Astrocyte of the hippocampus (primary cell): Measurements from ENCODE around the gene COL23A1.
A peak's percentile ranks its signal among the peaks of the same experiment; 100 is the strongest.
"Not testable (repeated sequence)": the region's sequence is repeated elsewhere in the genome, so short reads cannot be mapped to it uniquely, and the experiment has no call there.

Experiments used
- DNase-seq: peaks from one replicate; pipeline ENCODE4 v3.0.0; 2011; ENCODE audit warnings: low read depth, low spot score

COL23A1 gene

GRCh38 chr5:178509491-178510057, 80.6 kb downstream of the COL23A1 start:
- no peak for DNase-seq

GRCh38 chr5:178507151-178507932, 82.9 kb downstream of the COL23A1 start:
- no peak for DNase-seq

GRCh38 chr5:178505639-178506407, 84.4 kb downstream of the COL23A1 start:
- no peak for DNase-seq

GRCh38 chr5:178504340-178504960, 85.7 kb downstream of the COL23A1 start:
- no peak for DNase-seq

GRCh38 chr5:178502401-178503100, 87.6 kb downstream of the COL23A1 start:
- no peak for DNase-seq

GRCh38 chr5:178499352-178499751, 90.8 kb downstream of the COL23A1 start:
- DNase-seq, result no peak

- no peak for DNase-seq
Measured at GRCh38 chr5:178496642-178497041, 93.6 kb downstream of the COL23A1 start.

GRCh38 chr5:178496214-178496613, 94.0 kb downstream of the COL23A1 start:
- peak; percentile 18 for DNase-seq

- DNase-seq, result no peak
Measured at GRCh38 chr5:178495706-178496105, 94.5 kb downstream of the COL23A1 start.

- DNase-seq, result no peak
Measured at GRCh38 chr5:178492278-178492677, 97.9 kb downstream of the COL23A1 start.

GRCh38 chr5:178490935-178491652, 99.1 kb downstream of the COL23A1 start:
- no peak for DNase-seq

- no peak for DNase-seq
Measured at GRCh38 chr5:178489271-178489976, 100.8 kb downstream of the COL23A1 start.

GRCh38 chr5:178488696-178489095, 101.5 kb downstream of the COL23A1 start:
- no peak for DNase-seq

- DNase-seq, result no peak
Measured at GRCh38 chr5:178487911-178488600, 102.1 kb downstream of the COL23A1 start.

GRCh38 chr5:178486878-178487512, 103.2 kb downstream of the COL23A1 start:
- DNase-seq, result not testable (repeated sequence)

- DNase-seq, result no peak
Measured at GRCh38 chr5:178486239-178486641, 104.0 kb downstream of the COL23A1 start.

GRCh38 chr5:178483620-178484019, 106.6 kb downstream of the COL23A1 start:
- DNase-seq, result no peak

- no peak for DNase-seq
Measured at GRCh38 chr5:178479261-178479660, 110.9 kb downstream of the COL23A1 start.

GRCh38 chr5:178478370-178478769, 111.8 kb downstream of the COL23A1 start:
- DNase-seq, result no peak
